GM18868 (cell line): ENCODE data around the gene LMCD1.

Experiments used
- ATAC-seq: cut with Tn5 transposase; IDR thresholded peaks from one replicate; pipeline ENCODE4 v1.9.1; 2021; ENCODE audit warnings: mild to moderate bottlenecking, moderate library complexity; ENCODE audit not compliant: unreplicated experiment

LMCD1 gene

GRCh38 chr3:8503871-8504610, 2.4 kb downstream of the LMCD1 start:
- peak; percentile 27 for ATAC-seq

- ATAC-seq = no peak
These were observed 3.0 kb downstream of the LMCD1 start for GRCh38 chr3:8504611-8504973.

- no peak for ATAC-seq
These were observed 4.0 kb downstream of the LMCD1 start for GRCh38 chr3:8505621-8506020.

GRCh38 chr3:8506571-8507061, 5.0 kb downstream of the LMCD1 start:
- no peak for ATAC-seq

GRCh38 chr3:8507496-8507895, 5.9 kb downstream of the LMCD1 start:
- ATAC-seq = peak; percentile 41

GRCh38 chr3:8509961-8510360, 8.3 kb downstream of the LMCD1 start:
- ATAC-seq = no peak

GRCh38 chr3:8512234-8512633, 10.6 kb downstream of the LMCD1 start:
- ATAC-seq = no peak

- no peak for ATAC-seq
These were observed 14.5 kb downstream of the LMCD1 start for GRCh38 chr3:8516047-8516661.

- no peak for ATAC-seq
These were observed 15.2 kb downstream of the LMCD1 start for GRCh38 chr3:8516783-8517182.

GRCh38 chr3:8517487-8517886, 15.9 kb downstream of the LMCD1 start:
- no peak for ATAC-seq

GRCh38 chr3:8518138-8518537, 16.5 kb downstream of the LMCD1 start:
- ATAC-seq = no peak

- ATAC-seq = no peak
These were observed 17.5 kb downstream of the LMCD1 start for GRCh38 chr3:8519156-8519555.

GRCh38 chr3:8519774-8520448, 18.3 kb downstream of the LMCD1 start:
- ATAC-seq = no peak

- ATAC-seq = no peak
These were observed 19.3 kb downstream of the LMCD1 start for GRCh38 chr3:8520816-8521403.

GRCh38 chr3:8523041-8523440, 21.4 kb downstream of the LMCD1 start:
- no peak for ATAC-seq

- ATAC-seq = peak; percentile 52
These were observed 22.6 kb downstream of the LMCD1 start for GRCh38 chr3:8524249-8524648.

GRCh38 chr3:8524656-8525399, 23.2 kb downstream of the LMCD1 start:
- peak; percentile 45 for ATAC-seq

- ATAC-seq = no peak
These were observed 24.3 kb downstream of the LMCD1 start for GRCh38 chr3:8525893-8526292.

- ATAC-seq = no peak
These were observed 27.6 kb downstream of the LMCD1 start for GRCh38 chr3:8529181-8529637.

- ATAC-seq = no peak
These were observed 28.3 kb downstream of the LMCD1 start for GRCh38 chr3:8529738-8530525.
